Activated naive CD8-positive, alpha-beta T cell (primary cell): ENCODE measurements around the gene OOSP3.
"Not testable (repeated sequence)": the region's sequence is repeated elsewhere in the genome, so short reads cannot be mapped to it uniquely, and the experiment has no call there.

Experiments
- H3K27ac Mint-ChIP-seq: one replicate; pipeline ENCODE4 v1.8.0; 2021; ENCODE audit warnings: mixed read lengths
- H3K27me3 Mint-ChIP-seq: one replicate; pipeline ENCODE4 v1.8.0; 2021; ENCODE audit warnings: mixed read lengths
- H3K36me3 Mint-ChIP-seq: one replicate; pipeline ENCODE4 v1.8.0; 2021; ENCODE audit warnings: mixed read lengths
- H3K4me1 Mint-ChIP-seq: one replicate; pipeline ENCODE4 v1.8.0; 2021; ENCODE audit warnings: low read depth, mixed read lengths
- H3K4me3 Mint-ChIP-seq: one replicate; pipeline ENCODE4 v1.8.0; 2021; ENCODE audit warnings: mild to moderate bottlenecking, mixed read lengths
- H3K9me3 Mint-ChIP-seq: one replicate; pipeline ENCODE4 v1.8.0; 2021; ENCODE audit warnings: low read depth, mixed read lengths

OOSP3 gene

GRCh38 chr11:59899532-59899931 is 20.9 kb downstream of the OOSP3 start:
- Mint-ChIP-seq H3K9me3 (no peaks in the 10 kb centered on the region), H3K27ac (no peak overlapping the region), H3K27me3 (no peaks in the 10 kb centered on the region), H3K4me1 (no peaks in the 10 kb centered on the region), H3K4me3 (no peak overlapping the region), H3K36me3 (no peaks in the 10 kb centered on the region)

DNA sequence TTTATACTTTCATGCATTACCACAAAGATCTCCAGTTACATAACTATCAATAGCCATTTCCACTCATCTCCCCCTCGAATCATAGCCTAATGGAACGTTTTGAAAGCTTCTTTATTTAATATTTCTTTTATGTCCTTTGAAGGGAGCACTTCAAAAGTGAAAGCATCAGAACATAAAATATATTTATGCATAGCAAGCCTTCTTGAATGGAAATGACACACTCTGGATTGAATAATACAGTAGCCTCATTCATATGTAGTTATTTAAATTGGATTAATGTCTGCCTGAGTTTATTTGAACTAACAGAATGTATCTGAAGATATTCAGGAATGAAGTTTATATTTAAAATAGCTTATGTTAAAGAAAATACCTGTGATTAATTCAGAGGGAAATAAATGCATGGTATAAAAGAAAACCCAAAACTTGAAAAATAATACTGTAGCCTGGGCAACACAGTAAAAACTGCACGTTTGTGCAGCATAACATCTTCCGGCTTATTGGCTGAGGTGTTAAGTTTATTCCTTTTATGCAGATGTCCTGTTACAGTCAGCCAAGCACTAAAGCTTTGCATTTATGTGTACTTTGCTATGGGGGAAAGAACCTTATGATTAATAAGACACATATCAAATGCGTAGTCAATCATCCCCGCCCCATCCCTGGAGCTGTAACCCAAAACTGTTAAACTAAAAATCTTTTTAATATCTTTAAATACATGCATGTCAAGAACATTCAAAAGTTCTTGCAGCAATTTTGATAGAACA is 22.0 kb downstream of the OOSP3 start:
- Mint-ChIP-seq H3K27me3 (no peaks in the 10 kb centered on the region), H3K4me3 (no peak overlapping the region), H3K36me3 (no peaks in the 10 kb centered on the region)

GRCh38 chr11:59901306-59901705 is 22.7 kb downstream of the OOSP3 start:
- Mint-ChIP-seq H3K27ac (no peak overlapping the region), H3K9me3 (no peaks in the 10 kb centered on the region), H3K27me3 (no peaks in the 10 kb centered on the region), H3K36me3 (no peaks in the 10 kb centered on the region), H3K4me1 (no peaks in the 10 kb centered on the region), H3K4me3 (no peak overlapping the region)

More for the DNA sequence above, 22.0 kb downstream of the OOSP3 start:
- H3K4me1 Mint-ChIP-seq: no peaks in the 10 kb centered on the region
- H3K27ac Mint-ChIP-seq: no peak overlapping the region
- no peaks in the 10 kb centered on the region for H3K9me3 Mint-ChIP-seq

GRCh38 chr11:59903569-59903968 is 25.0 kb downstream of the OOSP3 start:
- H3K27me3 Mint-ChIP-seq, H3K9me3 Mint-ChIP-seq, H3K4me1 Mint-ChIP-seq, H3K36me3 Mint-ChIP-seq, H3K27ac Mint-ChIP-seq, H3K4me3 Mint-ChIP-seq: not testable (repeated sequence)

DNA sequence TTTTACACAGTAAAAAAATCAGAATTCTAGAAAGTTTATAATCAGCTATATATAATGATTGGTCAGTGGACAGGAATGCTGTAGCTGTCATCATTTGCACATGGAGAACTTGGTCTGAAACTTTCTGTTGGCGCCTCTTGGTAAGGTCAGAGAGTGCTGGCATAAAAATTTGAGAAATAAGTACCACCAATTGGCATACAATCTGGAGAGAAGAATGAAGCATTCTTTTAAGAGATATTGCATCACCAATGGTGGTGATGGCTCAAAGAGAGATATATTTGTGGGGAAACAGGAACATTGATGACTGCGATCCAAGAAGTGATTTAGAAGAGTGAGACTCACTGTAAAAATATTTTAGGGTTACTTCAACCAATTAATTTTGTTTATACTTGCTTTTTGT is 39.9 kb downstream of the OOSP3 start:
- no peaks in the 10 kb centered on the region for H3K4me1 Mint-ChIP-seq
- peaks cover 13% of the 10 kb centered on the region for H3K36me3 Mint-ChIP-seq
- H3K27ac Mint-ChIP-seq: no peak overlapping the region
- H3K4me3 Mint-ChIP-seq: no peak overlapping the region
- peaks cover 9% of the 10 kb centered on the region for H3K27me3 Mint-ChIP-seq
- peaks cover 24% of the 10 kb centered on the region for H3K9me3 Mint-ChIP-seq

DNA sequence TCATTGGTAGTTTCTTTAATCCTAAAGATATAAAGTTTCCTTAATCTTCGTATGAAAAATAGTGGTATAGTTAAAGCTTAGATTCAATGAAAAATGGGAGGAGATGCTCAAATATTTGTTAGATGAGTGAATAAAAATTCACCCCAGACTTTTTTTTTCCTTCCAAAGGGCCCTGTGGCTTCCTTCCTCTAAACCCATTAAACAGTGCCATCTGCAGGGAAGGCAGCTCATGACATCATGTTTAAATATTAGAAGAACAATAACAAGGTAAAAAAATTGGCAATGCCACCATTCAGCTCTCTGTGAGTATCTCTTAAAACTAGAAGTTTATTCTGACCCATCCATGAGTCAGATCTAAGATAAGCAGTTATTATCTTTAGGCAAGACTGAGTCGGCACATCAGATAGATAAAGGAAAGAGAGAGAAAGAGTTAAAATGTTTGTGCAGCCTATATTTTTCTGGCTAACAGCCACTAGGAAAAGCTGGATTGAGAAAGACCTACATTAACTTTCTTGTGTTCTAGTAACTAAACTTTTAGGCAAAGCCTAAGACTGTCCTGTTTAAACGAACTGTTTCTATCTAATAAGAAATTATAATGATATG is 40.5 kb downstream of the OOSP3 start:
- H3K9me3 Mint-ChIP-seq: peaks cover 24% of the 10 kb centered on the region
- no peaks in the 10 kb centered on the region for H3K4me1 Mint-ChIP-seq
- H3K27me3 Mint-ChIP-seq: peaks cover 7% of the 10 kb centered on the region
- H3K36me3 Mint-ChIP-seq: peaks cover 13% of the 10 kb centered on the region
- H3K4me3 Mint-ChIP-seq: no peak overlapping the region
- H3K27ac Mint-ChIP-seq: no peak overlapping the region

GRCh38 chr11:59923813-59924212 is 45.2 kb downstream of the OOSP3 start:
- Mint-ChIP-seq H3K36me3 (peaks cover 20% of the 10 kb centered on the region), H3K9me3 (peaks cover 37% of the 10 kb centered on the region), H3K27ac (no peak overlapping the region), H3K4me3 (no peak overlapping the region), H3K27me3 (peaks cover 4% of the 10 kb centered on the region), H3K4me1 (no peaks in the 10 kb centered on the region)

DNA sequence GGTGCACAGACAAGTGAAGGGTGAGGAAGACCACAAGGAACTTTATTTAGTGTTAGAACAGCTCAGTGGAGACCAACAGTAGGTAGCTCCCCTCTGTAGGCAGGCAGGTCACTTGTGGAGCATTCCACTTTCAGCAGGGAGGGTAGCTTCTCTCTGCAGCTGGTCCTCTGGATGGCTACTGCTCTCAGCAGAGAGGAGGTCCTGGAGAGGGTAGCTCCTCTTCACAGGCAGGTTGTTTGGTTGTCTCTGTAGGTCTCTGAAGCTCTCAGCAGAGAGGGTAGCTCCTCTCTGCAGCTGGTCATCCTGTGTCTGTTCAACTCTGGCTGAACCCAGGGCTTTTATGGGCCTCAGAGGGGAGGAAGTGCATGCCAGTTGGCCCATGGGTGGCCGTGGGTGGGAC is 53.1 kb downstream of the OOSP3 start:
- Mint-ChIP-seq H3K36me3 (peaks cover 9% of the 10 kb centered on the region), H3K27me3 (peaks cover 4% of the 10 kb centered on the region), H3K27ac (no peak overlapping the region)

DNA sequence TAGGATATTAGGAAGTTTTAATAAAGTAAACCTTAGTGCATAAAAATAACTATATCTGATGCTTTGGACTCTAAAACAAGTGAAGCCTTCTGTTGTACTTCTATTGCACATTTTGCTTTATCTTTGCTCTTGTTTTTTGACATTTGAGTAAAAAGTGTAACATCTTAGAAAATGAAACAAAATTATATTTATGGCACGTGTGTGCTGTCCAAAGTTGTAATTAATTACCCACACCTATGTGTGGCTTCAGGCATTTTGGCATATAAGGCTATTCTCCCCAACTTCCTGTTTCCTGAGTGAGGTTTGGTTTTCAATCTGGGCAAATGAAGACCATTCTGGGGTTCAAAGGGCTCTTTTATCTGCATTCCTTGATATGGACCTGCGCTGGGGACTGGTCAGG is 59.5 kb downstream of the OOSP3 start, which contains the start of gene OOSP1:
OOSP1 (plus strand) TSS at position 301 of the 400 bp plus-strand sequence; CDS start at position 324, 23 bp downstream.
- no peak within 1 kb of the TSS for H3K4me3 Mint-ChIP-seq
- H3K9me3 Mint-ChIP-seq: no peaks in the 10 kb centered on the region
- no peak within 1 kb of the TSS for H3K27ac Mint-ChIP-seq
- no peaks in the 10 kb centered on the region for H3K4me1 Mint-ChIP-seq
- H3K36me3 Mint-ChIP-seq: no peaks in the 10 kb centered on the region
- peaks cover 15% of the 10 kb centered on the region for H3K27me3 Mint-ChIP-seq

More for the DNA sequence above, 53.1 kb downstream of the OOSP3 start:
- Mint-ChIP-seq H3K4me1 (no peaks in the 10 kb centered on the region), H3K9me3 (peaks cover 15% of the 10 kb centered on the region), H3K4me3 (no peak overlapping the region)

- peaks cover 15% of the 10 kb centered on the region for H3K27me3 Mint-ChIP-seq
- no peaks in the 10 kb centered on the region for H3K4me1 Mint-ChIP-seq
- no peaks in the 10 kb centered on the region for H3K9me3 Mint-ChIP-seq
- H3K4me3 Mint-ChIP-seq: no peak overlapping the region
- H3K27ac Mint-ChIP-seq: no peak overlapping the region
- no peaks in the 10 kb centered on the region for H3K36me3 Mint-ChIP-seq
These were observed 60.1 kb downstream of the OOSP3 start for GRCh38 chr11:59938718-59939117.

- Mint-ChIP-seq H3K36me3 (no peaks in the 10 kb centered on the region), H3K27ac (no peak overlapping the region), H3K4me1 (no peaks in the 10 kb centered on the region)
These were observed 60.9 kb downstream of the OOSP3 start for GRCh38 chr11:59939482-59939881.

DNA sequence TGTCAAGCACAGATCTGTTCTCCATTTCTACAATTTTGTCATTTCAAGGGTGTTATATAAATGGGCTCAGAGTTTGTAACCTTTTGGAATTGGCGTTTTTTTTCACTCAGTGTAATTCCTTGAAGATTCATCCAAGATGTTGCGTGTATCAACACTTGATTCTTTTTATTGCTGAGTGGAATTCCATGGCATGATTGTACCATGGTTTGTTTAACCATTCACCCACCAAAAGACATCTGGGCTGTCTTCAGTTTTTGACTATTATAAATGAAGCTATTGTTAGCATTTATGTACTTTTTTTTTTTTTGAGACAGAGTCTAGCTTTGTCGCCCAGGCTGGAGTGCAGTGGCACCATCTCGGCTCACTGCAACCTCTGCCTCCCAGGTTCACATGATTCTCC is 62.5 kb downstream of the OOSP3 start:
- no peak overlapping the region for H3K27ac Mint-ChIP-seq
- no peaks in the 10 kb centered on the region for H3K4me1 Mint-ChIP-seq
- H3K9me3 Mint-ChIP-seq: no peaks in the 10 kb centered on the region
- H3K36me3 Mint-ChIP-seq: no peaks in the 10 kb centered on the region
- peaks cover 17% of the 10 kb centered on the region for H3K27me3 Mint-ChIP-seq
- no peak overlapping the region for H3K4me3 Mint-ChIP-seq

More at GRCh38 chr11:59939482-59939881, 60.9 kb downstream of the OOSP3 start:
- Mint-ChIP-seq H3K9me3 (no peaks in the 10 kb centered on the region), H3K27me3 (peaks cover 15% of the 10 kb centered on the region), H3K4me3 (no peak overlapping the region)

GRCh38 chr11:59943997-59944714 is 65.6 kb downstream of the OOSP3 start:
- Mint-ChIP-seq H3K9me3 (no peaks in the 10 kb centered on the region), H3K36me3 (no peaks in the 10 kb centered on the region), H3K27me3 (peaks cover 23% of the 10 kb centered on the region), H3K27ac (no peak overlapping the region), H3K4me3 (no peak overlapping the region), H3K4me1 (no peaks in the 10 kb centered on the region)

DNA sequence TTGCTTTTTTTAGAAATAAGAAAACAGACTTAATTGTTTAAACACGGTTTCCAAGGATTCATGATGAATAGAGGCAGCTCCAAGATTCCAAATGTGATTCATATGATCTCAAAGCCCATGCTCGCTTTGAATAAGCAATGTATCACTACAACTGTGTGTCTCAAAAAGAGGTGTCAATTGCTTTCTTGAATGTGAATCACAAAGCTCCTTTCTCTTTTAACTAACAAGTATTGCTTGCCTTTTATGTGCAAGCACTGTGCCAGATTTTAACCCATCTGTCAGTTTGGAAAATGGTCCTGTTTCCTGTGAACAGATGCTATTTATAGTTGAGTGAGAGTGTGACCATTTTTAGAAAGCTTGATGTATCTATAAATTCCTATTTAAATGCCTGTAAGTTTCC is 66.1 kb downstream of the OOSP3 start:
- H3K27me3 Mint-ChIP-seq: peaks cover 24% of the 10 kb centered on the region
- H3K4me1 Mint-ChIP-seq: no peaks in the 10 kb centered on the region
- no peak overlapping the region for H3K27ac Mint-ChIP-seq
- H3K36me3 Mint-ChIP-seq: no peaks in the 10 kb centered on the region
- H3K4me3 Mint-ChIP-seq: no peak overlapping the region
- no peaks in the 10 kb centered on the region for H3K9me3 Mint-ChIP-seq
